Activated CD8-positive, alpha-beta memory T cell treated with anti-CD3 and anti-CD28 coated beads, Interleukin-2, amount 50 U/mL, for 4 hours (primary cell): ENCODE results near the gene SYT12.
"Not testable (repeated sequence)": the region's sequence is repeated elsewhere in the genome, so short reads cannot be mapped to it uniquely, and the experiment has no call there.

Experiments
- DNase-seq: peaks from one replicate; pipeline ENCODE4 v3.0.0-alpha.2; 2020

SYT12 gene

GRCh38 chr11:67022961-67023956, at the start of gene SYT12:
Gene SYT12, plus strand, starts transcription at chr11:67023134. Its CDS starts 7,011 bp downstream, at chr11:67030145.
- peak; percentile 29 for DNase-seq

- no peak for DNase-seq
Measured at GRCh38 chr11:66973956-66974580, 48.9 kb upstream of the SYT12 start.

- no peak for DNase-seq
Measured at GRCh38 chr11:66974724-66975404, 48.1 kb upstream of the SYT12 start, which contains the start of gene C11orf86. Gene C11orf86, plus strand, starts transcription at chr11:66975304. Its CDS starts 59 bp downstream, at chr11:66975363.

GRCh38 chr11:66975405-66976027, 47.4 kb upstream of the SYT12 start:
- DNase-seq, result no peak

- peak; percentile 20 for DNase-seq
Measured at GRCh38 chr11:66976028-66976467, 46.9 kb upstream of the SYT12 start.

- DNase-seq, result no peak
Measured at GRCh38 chr11:66976925-66977324, 46.0 kb upstream of the SYT12 start.

- no peak for DNase-seq
Measured at GRCh38 chr11:66978229-66978628, 44.7 kb upstream of the SYT12 start.

GRCh38 chr11:66978717-66979116, 44.2 kb upstream of the SYT12 start:
- no peak for DNase-seq

- no peak for DNase-seq
Measured at GRCh38 chr11:66979336-66979980, 43.5 kb upstream of the SYT12 start.

GRCh38 chr11:66981976-66982578, 40.9 kb upstream of the SYT12 start:
- DNase-seq, result no peak

GRCh38 chr11:66983275-66983924, 39.5 kb upstream of the SYT12 start:
- no peak for DNase-seq

GRCh38 chr11:66985508-66986177, 37.3 kb upstream of the SYT12 start:
- DNase-seq, result no peak

GRCh38 chr11:66986178-66986545, 36.8 kb upstream of the SYT12 start:
- DNase-seq, result no peak

- DNase-seq, result no peak
Measured at GRCh38 chr11:66987158-66987620, 35.7 kb upstream of the SYT12 start.

- no peak for DNase-seq
Measured at GRCh38 chr11:66987924-66988637, 34.9 kb upstream of the SYT12 start.

GRCh38 chr11:66988741-66989140, 34.2 kb upstream of the SYT12 start:
- DNase-seq, result not testable (repeated sequence)

- DNase-seq, result not testable (repeated sequence)
Measured at GRCh38 chr11:66989360-66989759, 33.6 kb upstream of the SYT12 start.

GRCh38 chr11:66992041-66992440, 30.9 kb upstream of the SYT12 start:
- DNase-seq, result no peak

GRCh38 chr11:66996609-66997273, 26.2 kb upstream of the SYT12 start:
- no peak for DNase-seq
